Fibroblast of villous mesenchyme (primary cell): ENCODE measurements around the gene BLOC1S5. TPM values are rescaled to one million over a fixed set of nuclear protein-coding genes. Genes with fewer than 3 reads are reported as not detected.

Experiments
- DNase-seq: peaks from one replicate; pipeline ENCODE4 v3.0.0-alpha.2; 2010; ENCODE audit warnings: low read depth
- H3K4me3 ChIP-seq: 2 replicates; pipeline ENCODE4 v1.5.1; 2011; ENCODE audit warnings: low read depth, mild to moderate bottlenecking, low read length
- CTCF ChIP-seq: IDR thresholded peaks from 2 replicates; pipeline ENCODE4 v1.5.1; 2012; ENCODE audit warnings: low read depth, mild to moderate bottlenecking, low read length; ENCODE audit not compliant: insufficient read depth
- total RNA-seq: library from RNA; depleted of rRNA; stranded (reverse); fragments of >200 nt; gene quantifications from 2 replicates; pipeline ENCODE4 v1.2.3, GENCODE V29; 2012

Gene BLOC1S5
- total RNA-seq, 1 donor: 11.2 TPM

- peak; percentile 53 for DNase-seq
- TF ChIP-seq CTCF: no peak
- H3K4me3 ChIP-seq: no peak overlapping the region
These were observed 84.4 kb downstream of the BLOC1S5 start for GRCh38 chr6:7979831-7980230.

GRCh38 chr6:7978736-7979135, 85.5 kb downstream of the BLOC1S5 start:
- no peak for DNase-seq
- TF ChIP-seq CTCF: no peak

GRCh38 chr6:7976485-7977056, 87.6 kb downstream of the BLOC1S5 start:
- no peak overlapping the region for H3K4me3 ChIP-seq
- no peak for TF ChIP-seq CTCF
- no peak for DNase-seq

More at GRCh38 chr6:7978736-7979135, 85.5 kb downstream of the BLOC1S5 start:
- H3K4me3 ChIP-seq: no peak overlapping the region

- no peak for TF ChIP-seq CTCF
- peak overlapping the region; percentile 20 for H3K4me3 ChIP-seq
- DNase-seq: peak; percentile 38
These were observed 88.4 kb downstream of the BLOC1S5 start for GRCh38 chr6:7975764-7976146.

GRCh38 chr6:7974938-7975763, 89.0 kb downstream of the BLOC1S5 start:
- H3K4me3 ChIP-seq: peak overlapping the region; percentile 24
- no peak for TF ChIP-seq CTCF
- peak; percentile 96 for DNase-seq

GRCh38 chr6:7974565-7974937, 89.6 kb downstream of the BLOC1S5 start:
- H3K4me3 ChIP-seq: no peak overlapping the region
- no peak for TF ChIP-seq CTCF
- DNase-seq: no peak
